GM12864 (cell line): Measurements from ENCODE around the gene PRKAA1.
"Not testable (repeated sequence)": the region's sequence is repeated elsewhere in the genome, so short reads cannot be mapped to it uniquely, and the experiment has no call there.

Experiments used
- DNase-seq: peaks from one replicate; pipeline ENCODE4 v3.0.0-alpha.2; 2011; ENCODE audit warnings: low read depth
- H3K4me3 ChIP-seq: 2 replicates; pipeline ENCODE4 v1.5.1; 2011; ENCODE audit warnings: mild to moderate bottlenecking, low read depth, low read length, control low read depth
- CTCF ChIP-seq: IDR thresholded peaks from 2 replicates; pipeline ENCODE4 v1.5.1; 2011; ENCODE audit warnings: low read depth, mild to moderate bottlenecking, moderate library complexity, low read length, control low read depth, inconsistent platforms; ENCODE audit errors: missing control alignments

The PRKAA1 gene

DNA sequence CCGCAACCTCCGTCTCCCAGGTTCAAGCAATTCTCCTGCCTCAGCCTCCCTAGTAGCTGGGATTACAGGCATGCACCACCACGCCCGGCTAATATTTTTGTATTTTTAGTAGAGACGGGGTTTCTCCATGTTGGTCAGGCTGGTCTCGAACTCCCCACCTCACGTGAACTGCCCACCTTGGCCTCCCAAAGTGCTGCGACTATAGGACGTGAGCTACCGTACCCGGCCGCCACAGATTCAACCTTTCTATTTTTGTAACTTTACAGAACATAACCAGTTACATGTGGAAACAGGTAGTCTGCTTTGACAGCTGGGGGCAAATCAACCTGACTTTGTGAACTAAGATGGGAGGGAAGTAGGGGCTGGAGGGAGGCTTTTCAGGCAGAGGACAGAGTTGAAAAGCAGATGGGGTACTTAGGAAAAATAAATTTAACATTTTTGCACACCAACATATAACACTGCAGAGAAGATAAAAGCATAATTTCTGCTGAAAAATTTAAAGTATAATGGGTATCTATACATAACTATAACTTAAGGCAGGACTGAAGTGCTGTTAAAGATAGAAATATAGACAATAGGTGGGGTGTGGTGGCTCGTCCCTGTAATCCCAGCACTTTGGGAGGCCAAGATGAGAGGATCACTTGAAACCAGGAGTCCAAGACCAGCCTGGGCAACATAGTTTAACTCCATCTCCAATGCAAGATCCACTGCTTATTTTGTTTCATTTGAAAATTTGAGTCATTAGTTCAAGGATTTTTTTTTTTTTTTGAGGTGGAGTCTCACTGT lies 31.8 kb upstream of the PRKAA1 start:
- DNase-seq = no peak
- TF ChIP-seq CTCF = no peak

DNA sequence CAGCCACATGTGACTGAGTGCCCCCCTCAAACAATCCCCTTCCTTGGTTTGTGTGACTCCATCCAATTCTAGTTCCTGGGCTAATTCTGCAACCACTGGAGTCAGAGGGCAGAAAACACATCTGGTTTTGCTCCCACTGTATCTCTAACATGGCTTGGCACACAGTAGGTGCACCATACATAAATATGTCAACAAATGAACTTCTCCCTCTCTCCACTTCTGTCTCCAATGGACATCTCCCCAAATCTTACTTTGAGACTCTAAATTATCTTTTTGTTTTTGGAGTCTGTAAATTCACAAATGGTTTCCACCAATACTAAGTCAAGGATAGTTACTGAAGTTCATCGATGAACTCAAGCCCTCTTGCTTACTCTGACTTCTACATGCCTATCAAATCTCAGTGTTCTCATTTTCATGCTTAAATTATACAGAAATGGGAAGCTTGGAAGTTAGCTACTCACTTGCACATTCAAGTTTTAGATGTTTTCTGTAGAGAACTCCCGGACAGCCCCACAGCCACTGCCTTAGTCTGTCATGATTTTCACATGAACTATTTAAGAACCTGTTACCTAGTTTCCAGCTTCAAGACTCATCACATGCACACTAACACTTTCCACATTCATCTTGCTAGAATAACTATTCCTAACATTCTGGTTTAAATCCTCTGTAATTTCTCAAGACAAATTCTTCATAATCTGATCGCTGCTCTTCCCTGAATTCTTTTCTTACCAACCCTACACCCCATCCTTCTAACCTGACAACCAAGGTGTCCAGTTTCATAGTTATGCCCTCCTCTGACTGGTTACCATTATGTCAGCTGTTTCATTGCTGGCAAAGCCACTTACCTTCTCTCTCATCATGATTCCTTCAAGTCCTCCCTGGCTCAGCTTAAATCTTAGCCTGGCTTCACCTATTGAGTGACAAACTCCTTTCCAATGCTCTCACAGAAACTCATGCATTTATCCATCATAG lies 30.8 kb upstream of the PRKAA1 start:
- no peak overlapping the region for H3K4me3 ChIP-seq
- DNase-seq = no peak
- TF ChIP-seq CTCF = no peak

More for the DNA sequence above, 31.8 kb upstream of the PRKAA1 start:
- no peak overlapping the region for H3K4me3 ChIP-seq

GRCh38 chr5:40828021-40828631 lies 30.0 kb upstream of the PRKAA1 start:
- no peak overlapping the region for H3K4me3 ChIP-seq
- no peak for TF ChIP-seq CTCF
- no peak for DNase-seq

DNA sequence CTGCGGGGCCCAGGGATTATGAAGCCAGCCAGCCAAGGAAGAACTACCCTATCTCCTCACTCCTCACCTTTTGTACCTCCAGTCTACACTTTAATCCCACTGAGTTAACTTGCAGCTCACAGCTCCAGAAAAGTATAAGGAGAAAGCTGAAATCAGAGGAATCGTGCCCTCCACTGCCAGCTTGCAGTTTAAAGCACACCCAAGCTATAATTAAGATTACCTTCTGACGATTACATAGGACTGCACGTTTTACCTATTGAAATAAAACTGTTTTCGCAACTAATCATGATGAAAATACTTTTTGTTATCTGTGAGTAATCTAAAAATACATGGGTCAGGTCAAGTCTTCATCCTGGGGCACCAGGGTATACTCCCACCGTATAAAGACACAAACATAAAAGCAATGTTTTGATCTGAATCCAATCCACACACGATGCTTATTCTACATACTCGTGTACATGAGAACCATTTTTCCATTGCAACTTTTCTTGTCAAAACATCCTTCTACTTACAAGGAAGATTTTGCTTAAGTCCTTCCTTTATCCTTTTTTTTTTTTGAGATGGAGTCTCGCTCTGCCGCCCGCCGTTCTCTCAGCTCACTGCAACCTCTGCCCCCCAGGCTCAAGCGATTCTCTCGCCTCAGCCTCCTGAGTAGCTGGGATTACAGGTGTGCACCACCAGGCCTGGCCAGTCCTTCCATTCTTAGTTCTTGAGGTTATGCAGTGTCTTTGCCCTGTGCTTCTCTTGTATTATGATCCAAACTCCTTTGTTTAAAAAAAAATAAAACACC lies 29.2 kb upstream of the PRKAA1 start:
- TF ChIP-seq CTCF = no peak
- H3K4me3 ChIP-seq = no peak overlapping the region
- no peak for DNase-seq

GRCh38 chr5:40826489-40827187 lies 28.5 kb upstream of the PRKAA1 start:
- no peak for TF ChIP-seq CTCF
- DNase-seq = no peak
- H3K4me3 ChIP-seq = no peak overlapping the region

DNA sequence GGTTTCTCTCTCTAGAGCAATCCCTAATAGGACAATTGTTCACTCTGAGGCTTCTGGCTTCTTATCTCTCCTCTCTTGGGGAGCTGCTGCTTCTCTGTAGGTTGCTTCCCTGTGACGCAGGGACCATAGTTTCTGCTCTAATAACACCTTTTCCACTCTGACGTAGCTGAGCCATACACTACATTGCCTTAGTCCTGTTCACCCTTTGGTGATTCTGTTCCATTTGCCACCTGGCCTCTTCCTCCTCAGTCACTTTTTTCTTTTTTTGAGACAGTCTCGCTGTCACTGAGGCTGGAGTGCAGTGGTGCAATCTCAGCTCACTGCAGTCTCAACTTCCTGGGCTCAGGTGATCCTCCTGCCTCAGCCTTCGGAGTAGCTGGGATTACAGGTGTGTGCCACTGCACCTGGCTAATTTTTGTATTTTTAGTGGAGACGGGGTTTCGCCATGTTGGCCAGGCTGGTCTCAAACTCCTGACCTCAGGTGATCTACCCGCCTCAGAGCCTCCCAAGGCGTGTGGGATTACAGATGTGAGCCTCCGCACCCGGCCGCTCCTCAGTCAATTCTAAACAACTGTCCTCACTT lies 27.4 kb upstream of the PRKAA1 start:
- H3K4me3 ChIP-seq, DNase-seq: not testable (repeated sequence)
